HEK293 (cell line): ENCODE results near the gene RHEB.

ENCODE experiments used
- CTCF ChIA-PET: fragments of 350-600 bp; formaldehyde crosslinking; extraction: SDS; loops from one replicate; lab custom pipeline; 2021; ENCODE audit warnings: antibody characterized with exemption; lab: Yijun Ruan, JAX
- POLR2A ChIA-PET: fragments of 300-600 bp; formaldehyde crosslinking; extraction: SDS; loops from one replicate; lab custom pipeline; 2020; ENCODE audit warnings: antibody characterized with exemption, inconsistent platforms; lab: Yijun Ruan, JAX
- H3K27ac ChIP-seq: fragments of 200-500 bp; sonication (Bioruptor generic); 2 replicates; pipeline ENCODE4 v1.5.1; 2014; ENCODE audit warnings: low read depth, low read length, control low read depth, inconsistent platforms; ENCODE audit errors: extremely low read depth
- H3K36me3 ChIP-seq, 2 experiments: fragments of 200-500 bp in 1 of 2; sonication (Bioruptor generic) in 1 of 2; 1 replicate in 1 of 2; 2 replicates in 1 of 2; pipeline ENCODE4 v1.5.1; 2014 to 2017; ENCODE audit warnings: inconsistent platforms in 2 of 2, low read length in 2 of 2; ENCODE audit not compliant: control insufficient read depth in 2 of 2, insufficient read depth in 1 of 2
- H3K4me1 ChIP-seq: fragments of 200-500 bp; sonication (Bioruptor generic); 2 replicates; pipeline ENCODE4 v1.5.1; 2014; ENCODE audit warnings: mild to moderate bottlenecking, low read length, inconsistent platforms; ENCODE audit not compliant: control insufficient read depth, insufficient read depth
- H3K4me3 ChIP-seq: 2 replicates; pipeline ENCODE4 v1.5.1; 2011; ENCODE audit warnings: low read depth, mild to moderate bottlenecking, control low read depth, low read length, moderate library complexity
- H3K9me3 ChIP-seq: fragments of 200-500 bp; sonication (Bioruptor generic); 2 replicates; pipeline ENCODE4 v1.5.1; 2014; ENCODE audit warnings: low read depth, low read length, inconsistent platforms; ENCODE audit not compliant: control insufficient read depth, insufficient read depth
- MEIS1 ChIP-seq: sonication (generic); formaldehyde crosslinking; IDR thresholded peaks from 2 replicates; pipeline ENCODE4 v1.8.1; 2022; ENCODE audit warnings: missing genetic modification reagents, mild to moderate bottlenecking, borderline replicate concordance
- SCRT2 ChIP-seq: fragments of 450-650 bp; formaldehyde crosslinking; IDR thresholded peaks from 2 replicates; pipeline ENCODE4 v1.5.1; 2016; ENCODE audit warnings: missing biosample characterization, missing genetic modification characterization
- YY1 ChIP-seq: fragments of 450-650 bp; formaldehyde crosslinking; IDR thresholded peaks from 2 replicates; pipeline ENCODE4 v1.5.1; 2018; ENCODE audit warnings: missing biosample characterization, missing genetic modification characterization
- ZBTB8A ChIP-seq: fragments of 450-650 bp; formaldehyde crosslinking; IDR thresholded peaks from 2 replicates; pipeline ENCODE4 v1.5.1; 2016; ENCODE audit warnings: missing biosample characterization, missing genetic modification characterization
- ZFP41 ChIP-seq: fragments of 450-650 bp; formaldehyde crosslinking; IDR thresholded peaks from 2 replicates; pipeline ENCODE4 v1.5.1; 2016; ENCODE audit warnings: missing biosample characterization, missing genetic modification characterization, borderline replicate concordance
- ZNF10 ChIP-seq: fragments of 450-650 bp; formaldehyde crosslinking; IDR thresholded peaks from 2 replicates; pipeline ENCODE4 v1.5.1; 2017; ENCODE audit warnings: missing biosample characterization, missing genetic modification characterization
- ZNF114 ChIP-seq: fragments of 450-650 bp; formaldehyde crosslinking; IDR thresholded peaks from 2 replicates; pipeline ENCODE4 v1.5.0; 2017; ENCODE audit warnings: missing biosample characterization, missing genetic modification characterization
- ZNF146 ChIP-seq: fragments of 450-650 bp; formaldehyde crosslinking; IDR thresholded peaks from 2 replicates; pipeline ENCODE4 v1.5.1; 2016; ENCODE audit warnings: missing biosample characterization, missing genetic modification characterization
- ZNF776 ChIP-seq: fragments of 450-650 bp; formaldehyde crosslinking; IDR thresholded peaks from 2 replicates; pipeline ENCODE4 v1.5.0; 2017; ENCODE audit warnings: missing biosample characterization, missing genetic modification characterization, borderline replicate concordance
- ZNF830 ChIP-seq: fragments of 450-650 bp; IDR thresholded peaks from 2 replicates; pipeline ENCODE4 v1.5.0; 2018; ENCODE audit warnings: missing biosample characterization, missing genetic modification characterization, low read depth, mild to moderate bottlenecking, moderate library complexity
- TF ChIP-seq, protein P1 (sequence below): fragments of 450-650 bp; formaldehyde crosslinking; IDR thresholded peaks from 2 replicates; pipeline ENCODE4 v1.5.1; 2016; ENCODE audit warnings: missing biosample characterization, missing genetic modification characterization, borderline replicate concordance
- TF ChIP-seq, protein P2 (sequence below): fragments of 450-650 bp; formaldehyde crosslinking; IDR thresholded peaks from 2 replicates; pipeline ENCODE4 v1.5.1; 2016; ENCODE audit warnings: missing biosample characterization, missing genetic modification characterization
- TF ChIP-seq, protein P3 (sequence below): IDR thresholded peaks from 2 replicates; pipeline ENCODE4 v1.6.1; 2011; ENCODE audit warnings: mild to moderate bottlenecking, low read depth, low read length, borderline replicate concordance
- TF ChIP-seq, protein P4 (sequence below): fragments of 450-650 bp; formaldehyde crosslinking; IDR thresholded peaks from 2 replicates; pipeline ENCODE4 v1.5.1; 2016; ENCODE audit warnings: missing biosample characterization, missing genetic modification characterization
- TF ChIP-seq, protein P5 (sequence below): fragments of 450-650 bp; formaldehyde crosslinking; IDR thresholded peaks from 2 replicates; pipeline ENCODE4 v1.5.1; 2016; ENCODE audit warnings: missing biosample characterization, missing genetic modification characterization

Gene RHEB

DNA sequence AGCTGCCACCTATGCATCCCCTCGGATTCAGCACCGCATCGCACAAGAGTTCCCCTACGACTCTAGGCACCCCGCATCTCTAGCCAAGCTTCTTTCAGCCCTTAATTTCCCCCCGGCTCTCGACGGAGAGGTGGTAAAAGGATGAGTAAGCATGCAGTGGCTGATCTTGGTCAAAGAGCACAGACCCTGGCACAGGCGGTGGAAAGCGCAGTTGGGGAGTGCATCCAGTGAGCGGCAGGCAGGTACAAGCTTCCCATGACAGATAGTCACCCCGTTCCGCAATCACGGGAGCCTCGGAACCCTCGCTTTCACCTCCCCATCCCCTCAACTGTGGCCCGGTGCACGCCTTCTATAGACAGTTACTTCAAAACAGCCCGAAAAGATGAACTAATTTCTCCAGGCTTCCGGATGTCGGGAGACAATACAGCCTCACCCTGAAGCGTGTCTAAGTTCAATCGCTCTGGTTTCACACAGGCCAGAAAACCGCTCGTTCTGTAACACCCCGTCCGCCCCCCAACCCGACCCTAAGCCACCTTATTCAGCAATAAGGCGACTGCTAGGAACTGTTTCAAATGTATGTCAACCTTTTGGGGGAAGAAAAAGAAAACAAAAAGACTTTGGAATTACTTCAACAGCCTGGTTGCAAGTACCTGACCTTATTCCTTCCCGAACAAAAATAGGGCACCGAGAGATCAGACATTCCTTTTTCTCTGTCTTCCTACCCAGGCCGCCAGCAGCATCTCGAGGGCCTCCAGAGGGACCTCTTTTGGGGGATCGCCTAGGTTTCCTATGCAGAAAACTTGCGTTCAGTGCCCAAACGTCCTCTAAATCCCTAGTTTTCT lies 1.4 kb downstream of the RHEB start (continued):
- TF ChIP-seq, protein P1, sequence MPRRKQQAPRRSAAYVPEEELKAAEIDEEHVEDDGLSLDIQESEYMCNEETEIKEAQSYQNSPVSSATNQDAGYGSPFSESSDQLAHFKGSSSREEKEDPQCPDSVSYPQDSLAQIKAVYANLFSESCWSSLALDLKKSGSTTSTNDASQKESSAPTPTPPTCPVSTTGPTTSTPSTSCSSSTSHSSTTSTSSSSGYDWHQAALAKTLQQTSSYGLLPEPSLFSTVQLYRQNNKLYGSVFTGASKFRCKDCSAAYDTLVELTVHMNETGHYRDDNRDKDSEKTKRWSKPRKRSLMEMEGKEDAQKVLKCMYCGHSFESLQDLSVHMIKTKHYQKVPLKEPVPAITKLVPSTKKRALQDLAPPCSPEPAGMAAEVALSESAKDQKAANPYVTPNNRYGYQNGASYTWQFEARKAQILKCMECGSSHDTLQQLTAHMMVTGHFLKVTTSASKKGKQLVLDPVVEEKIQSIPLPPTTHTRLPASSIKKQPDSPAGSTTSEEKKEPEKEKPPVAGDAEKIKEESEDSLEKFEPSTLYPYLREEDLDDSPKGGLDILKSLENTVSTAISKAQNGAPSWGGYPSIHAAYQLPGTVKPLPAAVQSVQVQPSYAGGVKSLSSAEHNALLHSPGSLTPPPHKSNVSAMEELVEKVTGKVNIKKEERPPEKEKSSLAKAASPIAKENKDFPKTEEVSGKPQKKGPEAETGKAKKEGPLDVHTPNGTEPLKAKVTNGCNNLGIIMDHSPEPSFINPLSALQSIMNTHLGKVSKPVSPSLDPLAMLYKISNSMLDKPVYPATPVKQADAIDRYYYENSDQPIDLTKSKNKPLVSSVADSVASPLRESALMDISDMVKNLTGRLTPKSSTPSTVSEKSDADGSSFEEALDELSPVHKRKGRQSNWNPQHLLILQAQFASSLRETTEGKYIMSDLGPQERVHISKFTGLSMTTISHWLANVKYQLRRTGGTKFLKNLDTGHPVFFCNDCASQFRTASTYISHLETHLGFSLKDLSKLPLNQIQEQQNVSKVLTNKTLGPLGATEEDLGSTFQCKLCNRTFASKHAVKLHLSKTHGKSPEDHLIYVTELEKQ: no peak
- TF ChIP-seq, protein P2, sequence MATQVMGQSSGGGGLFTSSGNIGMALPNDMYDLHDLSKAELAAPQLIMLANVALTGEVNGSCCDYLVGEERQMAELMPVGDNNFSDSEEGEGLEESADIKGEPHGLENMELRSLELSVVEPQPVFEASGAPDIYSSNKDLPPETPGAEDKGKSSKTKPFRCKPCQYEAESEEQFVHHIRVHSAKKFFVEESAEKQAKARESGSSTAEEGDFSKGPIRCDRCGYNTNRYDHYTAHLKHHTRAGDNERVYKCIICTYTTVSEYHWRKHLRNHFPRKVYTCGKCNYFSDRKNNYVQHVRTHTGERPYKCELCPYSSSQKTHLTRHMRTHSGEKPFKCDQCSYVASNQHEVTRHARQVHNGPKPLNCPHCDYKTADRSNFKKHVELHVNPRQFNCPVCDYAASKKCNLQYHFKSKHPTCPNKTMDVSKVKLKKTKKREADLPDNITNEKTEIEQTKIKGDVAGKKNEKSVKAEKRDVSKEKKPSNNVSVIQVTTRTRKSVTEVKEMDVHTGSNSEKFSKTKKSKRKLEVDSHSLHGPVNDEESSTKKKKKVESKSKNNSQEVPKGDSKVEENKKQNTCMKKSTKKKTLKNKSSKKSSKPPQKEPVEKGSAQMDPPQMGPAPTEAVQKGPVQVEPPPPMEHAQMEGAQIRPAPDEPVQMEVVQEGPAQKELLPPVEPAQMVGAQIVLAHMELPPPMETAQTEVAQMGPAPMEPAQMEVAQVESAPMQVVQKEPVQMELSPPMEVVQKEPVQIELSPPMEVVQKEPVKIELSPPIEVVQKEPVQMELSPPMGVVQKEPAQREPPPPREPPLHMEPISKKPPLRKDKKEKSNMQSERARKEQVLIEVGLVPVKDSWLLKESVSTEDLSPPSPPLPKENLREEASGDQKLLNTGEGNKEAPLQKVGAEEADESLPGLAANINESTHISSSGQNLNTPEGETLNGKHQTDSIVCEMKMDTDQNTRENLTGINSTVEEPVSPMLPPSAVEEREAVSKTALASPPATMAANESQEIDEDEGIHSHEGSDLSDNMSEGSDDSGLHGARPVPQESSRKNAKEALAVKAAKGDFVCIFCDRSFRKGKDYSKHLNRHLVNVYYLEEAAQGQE (tag by site-specific recombination): peak; percentile 50; the same call in 1 of the 2 replicates
- TF ChIP-seq ZNF114 (tag by site-specific recombination): no peak
- TF ChIP-seq YY1 (tag by site-specific recombination): no peak
- TF ChIP-seq ZNF776 (tag by site-specific recombination): no peak
- no peak for TF ChIP-seq ZFP41
- TF ChIP-seq, protein P3, sequence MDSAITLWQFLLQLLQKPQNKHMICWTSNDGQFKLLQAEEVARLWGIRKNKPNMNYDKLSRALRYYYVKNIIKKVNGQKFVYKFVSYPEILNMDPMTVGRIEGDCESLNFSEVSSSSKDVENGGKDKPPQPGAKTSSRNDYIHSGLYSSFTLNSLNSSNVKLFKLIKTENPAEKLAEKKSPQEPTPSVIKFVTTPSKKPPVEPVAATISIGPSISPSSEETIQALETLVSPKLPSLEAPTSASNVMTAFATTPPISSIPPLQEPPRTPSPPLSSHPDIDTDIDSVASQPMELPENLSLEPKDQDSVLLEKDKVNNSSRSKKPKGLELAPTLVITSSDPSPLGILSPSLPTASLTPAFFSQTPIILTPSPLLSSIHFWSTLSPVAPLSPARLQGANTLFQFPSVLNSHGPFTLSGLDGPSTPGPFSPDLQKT: no peak
- no peak for TF ChIP-seq ZNF146 (tag by site-specific recombination)
- TF ChIP-seq, protein P4, sequence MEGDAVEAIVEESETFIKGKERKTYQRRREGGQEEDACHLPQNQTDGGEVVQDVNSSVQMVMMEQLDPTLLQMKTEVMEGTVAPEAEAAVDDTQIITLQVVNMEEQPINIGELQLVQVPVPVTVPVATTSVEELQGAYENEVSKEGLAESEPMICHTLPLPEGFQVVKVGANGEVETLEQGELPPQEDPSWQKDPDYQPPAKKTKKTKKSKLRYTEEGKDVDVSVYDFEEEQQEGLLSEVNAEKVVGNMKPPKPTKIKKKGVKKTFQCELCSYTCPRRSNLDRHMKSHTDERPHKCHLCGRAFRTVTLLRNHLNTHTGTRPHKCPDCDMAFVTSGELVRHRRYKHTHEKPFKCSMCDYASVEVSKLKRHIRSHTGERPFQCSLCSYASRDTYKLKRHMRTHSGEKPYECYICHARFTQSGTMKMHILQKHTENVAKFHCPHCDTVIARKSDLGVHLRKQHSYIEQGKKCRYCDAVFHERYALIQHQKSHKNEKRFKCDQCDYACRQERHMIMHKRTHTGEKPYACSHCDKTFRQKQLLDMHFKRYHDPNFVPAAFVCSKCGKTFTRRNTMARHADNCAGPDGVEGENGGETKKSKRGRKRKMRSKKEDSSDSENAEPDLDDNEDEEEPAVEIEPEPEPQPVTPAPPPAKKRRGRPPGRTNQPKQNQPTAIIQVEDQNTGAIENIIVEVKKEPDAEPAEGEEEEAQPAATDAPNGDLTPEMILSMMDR (tag by site-specific recombination): peak; percentile 37; the same call in 1 of the 2 replicates
- peak; percentile 29 for TF ChIP-seq ZBTB8A (tag by site-specific recombination)

DNA sequence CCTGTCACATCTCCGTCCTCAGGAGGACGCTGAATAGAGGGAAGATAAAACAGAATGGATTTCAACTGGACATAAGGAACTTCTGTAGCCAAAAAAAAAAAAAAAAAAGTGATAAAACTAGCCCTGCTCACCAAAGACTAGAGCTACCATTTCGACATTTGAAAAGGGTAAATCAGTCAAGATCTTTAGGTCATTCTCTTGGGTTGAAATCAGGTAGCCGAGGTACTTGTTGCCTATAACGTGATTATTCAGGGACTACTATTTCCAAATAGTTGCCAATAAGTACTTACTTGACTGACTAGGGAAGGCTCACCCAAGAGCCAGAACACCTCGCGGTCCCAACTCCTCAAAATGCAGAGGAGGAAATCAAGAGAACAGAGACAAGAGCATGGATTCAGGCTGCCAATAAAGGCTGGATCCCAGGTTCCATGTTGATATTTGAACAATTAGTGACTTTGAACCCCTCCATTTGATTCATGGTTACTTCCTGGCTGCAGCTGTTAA lies 2.0 kb downstream of the RHEB start:
- H3K27ac ChIP-seq: no peak overlapping the region
- POLR2A ChIA-PET: interaction anchor here (1.0 to 1.9 kb wide), 2 partner anchors 27 to 57 kb away, joined by 3 to 5 read pairs; no protein-coding TSS in a partner anchor
- H3K4me1 ChIP-seq: no peaks in the 10 kb centered on the region
- CTCF ChIA-PET: interaction anchor here (0.7 kb wide), 1 partner anchor 394 kb away, joined by 4 read pairs; no protein-coding TSS in a partner anchor
- H3K9me3 ChIP-seq: no peaks in the 10 kb centered on the region
- no peaks in the 10 kb centered on the region; a peak in 1 of 3 replicates for H3K36me3 ChIP-seq
- H3K4me3 ChIP-seq: peak overlapping the region; percentile 76
- TF ChIP-seq MEIS1 (CRISPR knock-in tag): no peak
- TF ChIP-seq, protein P5, sequence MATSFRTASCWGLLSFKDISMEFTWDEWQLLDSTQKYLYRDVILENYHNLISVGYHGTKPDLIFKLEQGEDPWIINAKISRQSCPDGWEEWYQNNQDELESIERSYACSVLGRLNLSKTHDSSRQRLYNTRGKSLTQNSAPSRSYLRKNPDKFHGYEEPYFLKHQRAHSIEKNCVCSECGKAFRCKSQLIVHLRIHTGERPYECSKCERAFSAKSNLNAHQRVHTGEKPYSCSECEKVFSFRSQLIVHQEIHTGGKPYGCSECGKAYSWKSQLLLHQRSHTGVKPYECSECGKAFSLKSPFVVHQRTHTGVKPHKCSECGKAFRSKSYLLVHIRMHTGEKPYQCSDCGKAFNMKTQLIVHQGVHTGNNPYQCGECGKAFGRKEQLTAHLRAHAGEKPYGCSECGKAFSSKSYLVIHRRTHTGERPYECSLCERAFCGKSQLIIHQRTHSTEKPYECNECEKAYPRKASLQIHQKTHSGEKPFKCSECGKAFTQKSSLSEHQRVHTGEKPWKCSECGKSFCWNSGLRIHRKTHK (tag by site-specific recombination): no peak
- TF ChIP-seq ZNF830 (tag by site-specific recombination): no peak
- peak; percentile 76 for TF ChIP-seq SCRT2
- TF ChIP-seq ZNF10 (tag by site-specific recombination): peak; percentile 71; the same call in 1 of the 2 replicates
- no peak for TF ChIP-seq ZNF146 (tag by site-specific recombination)
